Measurements from ENCODE around the gene USP9X. TPM values are rescaled to one million over a fixed set of nuclear protein-coding genes. Genes with fewer than 3 reads are reported as not detected.

USP9X gene
- total and polyA plus RNA-seq, 2 experiments from 2014 or later, result 62.2 to 329 TPM

- no peak overlapping the region for H3K27ac ChIP-seq (ENCODE audit: low read depth)
- H3K27me3 ChIP-seq (ENCODE audit: insufficient read depth), result no peaks in the 10 kb centered on the region
- H3F3A ChIP-seq (replicated peaks; ENCODE audit: low read depth), result no peaks in the 10 kb centered on the region; the same call in 1 of the 2 replicates
- H3K27ac Mint-ChIP-seq, result no peak overlapping the region
- no peak overlapping the region for H3K4me3 ChIP-seq
- TF ChIP-seq JUNB (IDR thresholded peaks at IDR 0.05; ENCODE audit: unreplicated experiment) (no peak), ZNF114 (CRISPR knock-in tag; IDR thresholded peaks at IDR 0.05) (no peak), EZH2 (IDR thresholded peaks at IDR 0.05; ENCODE audit: low read depth, unreplicated experiment) (no peak), CREB1 (CRISPR knock-in tag; IDR thresholded peaks at IDR 0.05; ENCODE audit: low read depth) (no peak), ZNF462 (CRISPR knock-in tag; IDR thresholded peaks at IDR 0.05) (no peak), ZNF331 (CRISPR knock-in tag; IDR thresholded peaks at IDR 0.05; ENCODE audit: low read depth) (no peak), NANOG (IDR thresholded peaks at IDR 0.05; ENCODE audit: borderline replicate concordance) (no peak), EZH2phosphoT487 (IDR thresholded peaks at IDR 0.05; ENCODE audit: unreplicated experiment) (no peak), REST (IDR thresholded peaks at IDR 0.05; ENCODE audit: unreplicated experiment) (no peak)
- no peak overlapping the region for H2AFZ ChIP-seq
- H3K4me1 ChIP-seq (ENCODE audit: insufficient read depth), result peaks cover 8% of the 10 kb centered on the region; the same call in 1 of the 2 replicates
- no peaks in the 10 kb centered on the region for H3K9me3 Mint-ChIP-seq
- peaks cover 59% of the 10 kb centered on the region for H3K36me3 Mint-ChIP-seq (ENCODE audit: low read depth)
- H3K9me2 ChIP-seq (ENCODE audit: insufficient read depth), result no peaks in the 10 kb centered on the region
- peaks cover 27% of the 10 kb centered on the region for H3K36me3 ChIP-seq (ENCODE audit: insufficient read depth)
- H4K20me1 ChIP-seq (replicated peaks; ENCODE audit: insufficient read depth), result peaks cover 23% of the 10 kb centered on the region
- no peak overlapping the region for H3K4me3 Mint-ChIP-seq
- H3K79me2 ChIP-seq (replicated peaks; ENCODE audit: insufficient read depth), result peaks cover 70% of the 10 kb centered on the region
- H3K4me1 Mint-ChIP-seq, result peaks cover 32% of the 10 kb centered on the region
- H3K4me2 ChIP-seq, result no peak overlapping the region
- peaks cover 3% of the 10 kb centered on the region for H3K27me3 Mint-ChIP-seq (ENCODE audit: insufficient read depth, low read depth, poor library complexity)
- ATAC-seq (no peak), DNase-seq (ENCODE audit: low spot score) (no peak)
These were observed 92.1 kb downstream of the USP9X start for GRCh38 chrX:41177297-41177696.
